ENCODE data around the gene CHCT1.

CHCT1 gene

GRCh38 chr17:60443713-60444112 is 21.4 kb downstream of the CHCT1 start:
- DNase-seq = no peak

GRCh38 chr17:60445144-60445543 is 22.9 kb downstream of the CHCT1 start:
- DNase-seq = no peak

GRCh38 chr17:60447375-60447774 is 25.1 kb downstream of the CHCT1 start:
- DNase-seq = no peak

- no peak for DNase-seq
Observed at GRCh38 chr17:60451071-60451470, 28.8 kb downstream of the CHCT1 start.

- no peak for DNase-seq
Observed at GRCh38 chr17:60451965-60452364, 29.7 kb downstream of the CHCT1 start.

GRCh38 chr17:60455378-60455777 is 33.1 kb downstream of the CHCT1 start:
- no peak for DNase-seq

- DNase-seq = no peak
Observed at GRCh38 chr17:60457148-60457547, 34.9 kb downstream of the CHCT1 start.

GRCh38 chr17:60461584-60461983 is 39.3 kb downstream of the CHCT1 start:
- DNase-seq = no peak

GRCh38 chr17:60463157-60463835 is 41.0 kb downstream of the CHCT1 start:
- DNase-seq = no peak

- DNase-seq = no peak
Observed at GRCh38 chr17:60464343-60464742, 42.1 kb downstream of the CHCT1 start.

- no peak for DNase-seq
Observed at GRCh38 chr17:60468371-60468770, 46.1 kb downstream of the CHCT1 start.

GRCh38 chr17:60471451-60471850 is 49.2 kb downstream of the CHCT1 start:
- DNase-seq = no peak

- no peak for DNase-seq
Observed at GRCh38 chr17:60472449-60472848, 50.2 kb downstream of the CHCT1 start.

- no peak for DNase-seq
Observed at GRCh38 chr17:60473788-60474187, 51.5 kb downstream of the CHCT1 start.
